Smooth muscle cell (in vitro differentiated cells): ENCODE data around the gene HYAL1. TPM values are rescaled to one million over a fixed set of nuclear protein-coding genes. Genes with fewer than 3 reads are reported as not detected.

Experiments used
- DNase-seq: peaks from one replicate; lab custom pipeline; 2025; ENCODE audit not compliant: unreplicated experiment; lab: John Stamatoyannopoulos, UW
- H2AFZ ChIP-seq: fragments of 200-600 bp; sonication (generic); 2 replicates; pipeline ENCODE4 v1.6.0; 2016; ENCODE audit warnings: antibody characterized with exemption, low read depth, mild to moderate bottlenecking
- H3F3A ChIP-seq: fragments of 200-600 bp; sonication (generic); 2 replicates; pipeline ENCODE4 v1.6.0; 2017; ENCODE audit warnings: antibody characterized with exemption, low read depth
- H3K27ac ChIP-seq: fragments of 200-600 bp; sonication (generic); 2 replicates; pipeline ENCODE4 v1.5.1; 2016; ENCODE audit warnings: low read depth, mild to moderate bottlenecking
- H3K27me3 ChIP-seq: fragments of 200-600 bp; sonication (generic); 2 replicates; pipeline ENCODE4 v1.6.1; 2016; ENCODE audit warnings: low read depth, mild to moderate bottlenecking
- H3K36me3 ChIP-seq: fragments of 200-600 bp; sonication (generic); 2 replicates; pipeline ENCODE4 v1.5.1; 2016; ENCODE audit warnings: low read depth
- H3K4me1 ChIP-seq: fragments of 200-600 bp; sonication (generic); 2 replicates; pipeline ENCODE4 v1.5.1; 2016; ENCODE audit warnings: low read depth
- H3K4me2 ChIP-seq: fragments of 200-600 bp; sonication (generic); 2 replicates; pipeline ENCODE4 v1.6.0; 2016; ENCODE audit warnings: mild to moderate bottlenecking
- H3K4me3 ChIP-seq: fragments of 200-600 bp; sonication (generic); 2 replicates; pipeline ENCODE4 v1.5.1; 2016; ENCODE audit warnings: mild to moderate bottlenecking
- H3K79me2 ChIP-seq: fragments of 200-600 bp; sonication (generic); 2 replicates; pipeline ENCODE4 v1.6.0; 2016; ENCODE audit warnings: low read depth, mild to moderate bottlenecking
- H3K9ac ChIP-seq: fragments of 200-600 bp; sonication (generic); 2 replicates; pipeline ENCODE4 v1.6.0; 2016; ENCODE audit warnings: low read depth
- H3K9me3 ChIP-seq: fragments of 200-600 bp; sonication (generic); replicated peaks from 2 replicates; pipeline ENCODE4 v1.5.1; 2016; ENCODE audit warnings: low read depth
- H4K20me1 ChIP-seq: fragments of 200-600 bp; sonication (generic); 2 replicates; pipeline ENCODE4 v1.6.0; 2016; ENCODE audit warnings: low read depth
- WGBS: methylation state at CpG from one replicate; pipeline ENCODE4 v1.1.7; 2016; ENCODE audit warnings: low lambda C conversion rate; 5-methylcytosine and 5-hydroxymethylcytosine counted together
- polyA plus RNA-seq: library from polyadenylated mRNA; unstranded; fragments of >200 nt; fragmentation: Nextera tagmentation; extraction: Ambion mirVana; gene quantifications from 2 replicates; pipeline ENCODE4 v1.2.1, GENCODE V29; 2016
- total RNA-seq: library from RNA; depleted of rRNA; stranded (reverse); fragments of >200 nt; gene quantifications from 2 replicates; pipeline ENCODE4 v1.2.3, GENCODE V29; 2014
- TF ChIP-seq, protein P1 (sequence below): fragments of 200-600 bp; sonication (generic); IDR thresholded peaks from 2 replicates; pipeline ENCODE4 v1.5.1; 2017; ENCODE audit warnings: borderline replicate concordance, mild to moderate bottlenecking, antibody characterized with exemption; ENCODE audit not compliant: insufficient read depth, poor library complexity, severe bottlenecking

The HYAL1 gene
- total and polyA plus RNA-seq, 2 experiments from 2014 or later = 1.0 TPM; not detected in 1

GRCh38 chr3:50255251-50255615, 48.1 kb downstream of the HYAL1 start:
- no peak overlapping the region for H3K4me3 ChIP-seq
- TF ChIP-seq, protein P1, sequence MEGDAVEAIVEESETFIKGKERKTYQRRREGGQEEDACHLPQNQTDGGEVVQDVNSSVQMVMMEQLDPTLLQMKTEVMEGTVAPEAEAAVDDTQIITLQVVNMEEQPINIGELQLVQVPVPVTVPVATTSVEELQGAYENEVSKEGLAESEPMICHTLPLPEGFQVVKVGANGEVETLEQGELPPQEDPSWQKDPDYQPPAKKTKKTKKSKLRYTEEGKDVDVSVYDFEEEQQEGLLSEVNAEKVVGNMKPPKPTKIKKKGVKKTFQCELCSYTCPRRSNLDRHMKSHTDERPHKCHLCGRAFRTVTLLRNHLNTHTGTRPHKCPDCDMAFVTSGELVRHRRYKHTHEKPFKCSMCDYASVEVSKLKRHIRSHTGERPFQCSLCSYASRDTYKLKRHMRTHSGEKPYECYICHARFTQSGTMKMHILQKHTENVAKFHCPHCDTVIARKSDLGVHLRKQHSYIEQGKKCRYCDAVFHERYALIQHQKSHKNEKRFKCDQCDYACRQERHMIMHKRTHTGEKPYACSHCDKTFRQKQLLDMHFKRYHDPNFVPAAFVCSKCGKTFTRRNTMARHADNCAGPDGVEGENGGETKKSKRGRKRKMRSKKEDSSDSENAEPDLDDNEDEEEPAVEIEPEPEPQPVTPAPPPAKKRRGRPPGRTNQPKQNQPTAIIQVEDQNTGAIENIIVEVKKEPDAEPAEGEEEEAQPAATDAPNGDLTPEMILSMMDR = no peak
- no peak overlapping the region for H3K4me2 ChIP-seq
- H3K27ac ChIP-seq = peak overlapping the region; percentile 15
- H3K36me3 ChIP-seq = no peaks in the 10 kb centered on the region
- H3K27me3 ChIP-seq = no peaks in the 10 kb centered on the region
- peaks cover 38% of the 10 kb centered on the region for H3K79me2 ChIP-seq
- DNase-seq = no peak
- peaks cover under 1% of the 10 kb centered on the region for H3K4me1 ChIP-seq
- H4K20me1 ChIP-seq = peaks cover 61% of the 10 kb centered on the region
- 95% methylated on average over 9 of the region's 9 CpGs for WGBS
- H3F3A ChIP-seq = peaks cover 16% of the 10 kb centered on the region
- no peaks in the 10 kb centered on the region for H3K9me3 ChIP-seq
- H3K9ac ChIP-seq = no peak overlapping the region
- H2AFZ ChIP-seq = no peak overlapping the region

- Histone ChIP-seq H3F3A (peaks cover 16% of the 10 kb centered on the region), H3K4me2 (no peak overlapping the region), H3K4me3 (no peak overlapping the region), H3K9ac (no peak overlapping the region), H3K79me2 (peaks cover 43% of the 10 kb centered on the region), H3K27me3 (no peaks in the 10 kb centered on the region), H2AFZ (no peak overlapping the region), H3K36me3 (no peaks in the 10 kb centered on the region), H3K9me3 (no peaks in the 10 kb centered on the region), H3K27ac (peak overlapping the region; percentile 15), H4K20me1 (peaks cover 66% of the 10 kb centered on the region), H3K4me1 (no peaks in the 10 kb centered on the region)
- DNase-seq = no peak
- WGBS = 93% methylated on average over 8 of the region's 8 CpGs
- TF ChIP-seq, protein P1 = no peak
These were observed 48.7 kb downstream of the HYAL1 start for GRCh38 chr3:50254577-50255250.

DNA sequence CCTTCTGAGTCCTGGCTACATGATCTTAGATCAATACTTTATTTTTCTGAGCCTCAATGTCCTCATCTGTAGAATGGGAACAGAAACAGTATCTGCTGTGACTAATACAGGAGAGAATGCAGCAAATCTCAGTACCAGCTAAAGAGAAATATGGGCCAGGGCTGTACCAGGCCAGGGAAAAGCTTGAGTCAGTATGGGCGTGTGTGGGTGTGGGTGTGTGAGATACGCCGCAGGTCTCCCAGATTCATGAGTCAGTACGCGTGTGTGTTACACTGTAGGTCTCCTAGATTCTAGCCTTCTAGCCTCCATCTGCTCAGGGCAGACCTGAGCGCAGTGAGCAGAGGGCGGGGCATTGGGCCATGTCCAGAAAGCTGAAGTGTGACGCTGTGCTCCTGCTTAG, 52.2 kb downstream of the HYAL1 start:
- Histone ChIP-seq H3K9ac (no peak overlapping the region), H3K36me3 (no peaks in the 10 kb centered on the region), H3K27ac (peak overlapping the region; percentile 12), H3K4me1 (peaks cover 12% of the 10 kb centered on the region), H3K79me2 (peaks cover 72% of the 10 kb centered on the region), H3K4me2 (no peak overlapping the region), H2AFZ (no peak overlapping the region), H4K20me1 (peaks cover 91% of the 10 kb centered on the region), H3K4me3 (no peak overlapping the region), H3F3A (no peaks in the 10 kb centered on the region), H3K9me3 (no peaks in the 10 kb centered on the region), H3K27me3 (no peaks in the 10 kb centered on the region)
- no peak for DNase-seq
- TF ChIP-seq, protein P1 = no peak
- WGBS = 63% methylated on average over 8 of the region's 8 CpGs

- TF ChIP-seq, protein P1 = no peak
- no peak overlapping the region for H3K4me3 ChIP-seq
- peaks cover 86% of the 10 kb centered on the region for H4K20me1 ChIP-seq
- WGBS = 100% methylated on average over 4 of the region's 4 CpGs
- peaks cover 18% of the 10 kb centered on the region for H3K4me1 ChIP-seq
- no peak for DNase-seq
- H3K27ac ChIP-seq = no peak overlapping the region
- no peaks in the 10 kb centered on the region for H3K27me3 ChIP-seq
- H3K79me2 ChIP-seq = peaks cover 78% of the 10 kb centered on the region
- H3K9ac ChIP-seq = no peak overlapping the region
- H3F3A ChIP-seq = peaks cover under 1% of the 10 kb centered on the region
- no peaks in the 10 kb centered on the region for H3K36me3 ChIP-seq
- no peak overlapping the region for H3K4me2 ChIP-seq
- no peak overlapping the region for H2AFZ ChIP-seq
- no peaks in the 10 kb centered on the region for H3K9me3 ChIP-seq
These were observed 52.9 kb downstream of the HYAL1 start for GRCh38 chr3:50250514-50250913.
